Upper lobe of left lung (tissue), 4 donors: ENCODE data around the gene OSBPL2.

ENCODE experiments used
- EP300 ChIP-seq, 4 donors: sonication (generic); formaldehyde crosslinking; IDR thresholded peaks; one replicate each; pipeline ENCODE4 v1.5.1; 2017; ENCODE audit warnings: antibody characterized with exemption in 4 of 4, control low read depth in 2 of 4
- POLR2A ChIP-seq, 4 donors: fragments of 450-650 bp; IDR thresholded peaks; one replicate each; pipeline ENCODE4 v1.5.1; 2016 to 2017; ENCODE audit warnings: antibody characterized with exemption in 4 of 4, mild to moderate bottlenecking in 2 of 4
- TF ChIP-seq, protein P1 (sequence below), 6 experiments: fragments of 450-650 bp in 4 of 6; fragments of 200-600 bp in 2 of 6; sonication (generic) in 2 of 6; IDR thresholded peaks; one replicate each; pipeline ENCODE4 v1.5.1; 2016 to 2019; ENCODE audit warnings: antibody characterized with exemption in 6 of 6

DNA sequence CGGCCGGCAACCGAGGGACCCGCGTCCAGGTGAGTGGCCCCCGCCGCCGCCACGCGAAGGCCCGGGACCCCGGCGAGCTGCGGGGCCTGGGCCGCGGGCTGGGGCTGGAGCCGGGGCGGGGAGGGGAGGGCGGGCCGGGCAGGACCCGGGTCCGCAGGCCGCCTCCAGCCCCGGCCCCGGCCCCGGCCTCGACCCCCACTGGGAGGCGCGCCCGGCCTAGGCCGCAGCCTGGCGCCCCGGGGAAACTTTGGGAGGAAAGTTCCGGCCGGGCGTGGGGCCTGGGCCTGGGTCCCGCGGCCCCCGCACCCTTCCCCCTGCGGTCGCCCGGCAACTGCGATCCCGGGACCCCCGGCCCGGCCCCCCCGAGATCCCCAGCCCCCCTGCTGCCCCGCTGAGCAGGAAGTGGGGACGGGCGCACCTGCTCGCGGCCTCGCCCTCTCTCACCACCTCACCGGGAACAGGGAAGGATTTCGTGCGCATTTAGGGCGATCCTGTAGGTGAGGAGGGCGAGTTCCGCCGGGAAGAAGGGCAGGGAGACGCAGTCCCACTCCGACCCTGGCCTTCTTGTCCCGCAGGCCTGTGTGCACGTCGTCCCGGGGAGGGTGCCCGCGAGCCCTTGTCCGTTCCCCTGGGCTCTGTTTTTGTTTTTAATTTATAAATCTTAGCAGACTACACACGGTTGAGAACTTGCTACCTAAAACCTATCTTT is 402 bp downstream of the OSBPL2 start:
- TF ChIP-seq EP300 (IDR thresholded peaks at IDR 0.05) (no peak), POLR2A (IDR thresholded peaks at IDR 0.05) (no peak)
- TF ChIP-seq, protein P1, sequence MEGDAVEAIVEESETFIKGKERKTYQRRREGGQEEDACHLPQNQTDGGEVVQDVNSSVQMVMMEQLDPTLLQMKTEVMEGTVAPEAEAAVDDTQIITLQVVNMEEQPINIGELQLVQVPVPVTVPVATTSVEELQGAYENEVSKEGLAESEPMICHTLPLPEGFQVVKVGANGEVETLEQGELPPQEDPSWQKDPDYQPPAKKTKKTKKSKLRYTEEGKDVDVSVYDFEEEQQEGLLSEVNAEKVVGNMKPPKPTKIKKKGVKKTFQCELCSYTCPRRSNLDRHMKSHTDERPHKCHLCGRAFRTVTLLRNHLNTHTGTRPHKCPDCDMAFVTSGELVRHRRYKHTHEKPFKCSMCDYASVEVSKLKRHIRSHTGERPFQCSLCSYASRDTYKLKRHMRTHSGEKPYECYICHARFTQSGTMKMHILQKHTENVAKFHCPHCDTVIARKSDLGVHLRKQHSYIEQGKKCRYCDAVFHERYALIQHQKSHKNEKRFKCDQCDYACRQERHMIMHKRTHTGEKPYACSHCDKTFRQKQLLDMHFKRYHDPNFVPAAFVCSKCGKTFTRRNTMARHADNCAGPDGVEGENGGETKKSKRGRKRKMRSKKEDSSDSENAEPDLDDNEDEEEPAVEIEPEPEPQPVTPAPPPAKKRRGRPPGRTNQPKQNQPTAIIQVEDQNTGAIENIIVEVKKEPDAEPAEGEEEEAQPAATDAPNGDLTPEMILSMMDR (IDR thresholded peaks at IDR 0.05): no peak
